Stimulated activated naive CD8-positive, alpha-beta T cell treated with anti-CD3 and anti-CD28 coated beads, Interleukin-15, Interleukin-2, amounts not matched to agents 100 U/mL and 50 U/mL, for 24 hours (primary cell): ENCODE results near the gene FZD8.
A peak's percentile ranks its signal among the peaks of the same experiment; 100 is the strongest.

Source experiments
- ATAC-seq: fragments of 150-1000 bp; cut with Tn5 transposase; one replicate; pipeline ENCODE4 v1.10.0; 2021
- DNase-seq: peaks from one replicate; pipeline ENCODE4 v3.0.0; 2021

The FZD8 gene

GRCh38 chr10:35640951-35641675 lies 983 bp downstream of the FZD8 start:
- ATAC-seq (peak; percentile 47), DNase-seq (peak; percentile 49)

GRCh38 chr10:35640474-35640873 lies 1.6 kb downstream of the FZD8 start:
- peak; percentile 50 for ATAC-seq
- peak; percentile 55 for DNase-seq

- peak; percentile 9 for DNase-seq
- no peak for ATAC-seq
Measured at GRCh38 chr10:35639728-35640401, 2.2 kb downstream of the FZD8 start.

GRCh38 chr10:35639021-35639727 lies 2.9 kb downstream of the FZD8 start:
- DNase-seq (no peak), ATAC-seq (no peak)

- DNase-seq (no peak), ATAC-seq (no peak)
Measured at GRCh38 chr10:35638101-35638500, 4.0 kb downstream of the FZD8 start.

- DNase-seq (no peak), ATAC-seq (no peak)
Measured at GRCh38 chr10:35637462-35637861, 4.6 kb downstream of the FZD8 start.

GRCh38 chr10:35636956-35637355 lies 5.1 kb downstream of the FZD8 start:
- DNase-seq (no peak), ATAC-seq (no peak)

- DNase-seq = peak; percentile 29
- peak; percentile 34 for ATAC-seq
Measured at GRCh38 chr10:35635576-35635975, 6.5 kb downstream of the FZD8 start.

GRCh38 chr10:35633006-35633980 lies 8.8 kb downstream of the FZD8 start:
- no peak for DNase-seq

GRCh38 chr10:35632027-35632426 lies 10.1 kb downstream of the FZD8 start:
- no peak for ATAC-seq
- DNase-seq = no peak

More at GRCh38 chr10:35633006-35633980, 8.8 kb downstream of the FZD8 start:
- ATAC-seq = no peak

GRCh38 chr10:35631404-35631803 lies 10.7 kb downstream of the FZD8 start:
- DNase-seq = no peak
- ATAC-seq = no peak

- DNase-seq (no peak), ATAC-seq (no peak)
Measured at GRCh38 chr10:35626971-35627507, 15.1 kb downstream of the FZD8 start.

- DNase-seq (no peak), ATAC-seq (no peak)
Measured at GRCh38 chr10:35614312-35614711, 27.8 kb downstream of the FZD8 start.

- DNase-seq = no peak
- no peak for ATAC-seq
Measured at GRCh38 chr10:35613597-35614226, 28.4 kb downstream of the FZD8 start.

- no peak for DNase-seq
- ATAC-seq = no peak
Measured at GRCh38 chr10:35613107-35613440, 29.0 kb downstream of the FZD8 start.

- DNase-seq = no peak
Measured at GRCh38 chr10:35612385-35613106, 29.6 kb downstream of the FZD8 start.

GRCh38 chr10:35611750-35612149 lies 30.3 kb downstream of the FZD8 start:
- DNase-seq (no peak), ATAC-seq (no peak)

More at GRCh38 chr10:35612385-35613106, 29.6 kb downstream of the FZD8 start:
- no peak for ATAC-seq

- DNase-seq = no peak
Measured at GRCh38 chr10:35608328-35608672, 33.8 kb downstream of the FZD8 start.

GRCh38 chr10:35607475-35608327 lies 34.4 kb downstream of the FZD8 start:
- DNase-seq (peak; percentile 5), ATAC-seq (peak; percentile 32)

More at GRCh38 chr10:35608328-35608672, 33.8 kb downstream of the FZD8 start:
- no peak for ATAC-seq

- ATAC-seq (no peak), DNase-seq (no peak)
Measured at GRCh38 chr10:35606430-35606829, 35.7 kb downstream of the FZD8 start.
